HTR-8/SVneo (cell line): ENCODE measurements around the gene RYK.

Experiments
- DNase-seq: peaks from one replicate; pipeline ENCODE4 v3.0.0; 2011; ENCODE audit warnings: low spot score, mixed read lengths; ENCODE audit not compliant: insufficient read length
- FAIRE-seq: peaks from 2 replicates; lab custom pipeline; 2011; peaks lifted over from hg19 to GRCh38; lab: Jason Lieb, UNC

RYK gene

GRCh38 chr3:134258761-134259347, 8.2 kb upstream of the RYK start:
- FAIRE-seq (no peak), DNase-seq (no peak)

- DNase-seq (no peak), FAIRE-seq (no peak)
These were observed 4.7 kb upstream of the RYK start for GRCh38 chr3:134255404-134255803.

GRCh38 chr3:134253475-134254226, 3.0 kb upstream of the RYK start:
- FAIRE-seq (no peak), DNase-seq (no peak)

- DNase-seq (no peak), FAIRE-seq (no peak)
These were observed 2.1 kb upstream of the RYK start for GRCh38 chr3:134252766-134253165.

GRCh38 chr3:134251731-134252391, 1.2 kb upstream of the RYK start:
- no peak for DNase-seq
- no peak for FAIRE-seq

- DNase-seq (peak; percentile 39), FAIRE-seq (no peak)
These were observed 533 bp downstream of the RYK start for GRCh38 chr3:134249935-134250716.

- DNase-seq: no peak
- no peak for FAIRE-seq
These were observed 1.3 kb downstream of the RYK start for GRCh38 chr3:134249296-134249841.

GRCh38 chr3:134244921-134245320, 5.7 kb downstream of the RYK start:
- FAIRE-seq (no peak), DNase-seq (no peak)

GRCh38 chr3:134242649-134243617, 7.7 kb downstream of the RYK start:
- no peak for FAIRE-seq
- DNase-seq: peak; percentile 40

- FAIRE-seq: no peak
- DNase-seq: no peak
These were observed 11.1 kb downstream of the RYK start for GRCh38 chr3:134239538-134239937.

- no peak for FAIRE-seq
These were observed 13.1 kb downstream of the RYK start for GRCh38 chr3:134237454-134238145.

GRCh38 chr3:134236505-134237170, 14.0 kb downstream of the RYK start:
- DNase-seq (no peak), FAIRE-seq (no peak)

More at GRCh38 chr3:134237454-134238145, 13.1 kb downstream of the RYK start:
- DNase-seq: no peak

- FAIRE-seq: no peak
- no peak for DNase-seq
These were observed 15.0 kb downstream of the RYK start for GRCh38 chr3:134235577-134236076.

GRCh38 chr3:134232951-134233350, 17.7 kb downstream of the RYK start:
- DNase-seq (no peak), FAIRE-seq (no peak)

- FAIRE-seq (no peak), DNase-seq (no peak)
These were observed 18.5 kb downstream of the RYK start for GRCh38 chr3:134232151-134232550.

GRCh38 chr3:134231131-134231530, 19.5 kb downstream of the RYK start:
- DNase-seq (no peak), FAIRE-seq (no peak)

- DNase-seq (no peak), FAIRE-seq (no peak)
These were observed 21.6 kb downstream of the RYK start for GRCh38 chr3:134229038-134229437.

GRCh38 chr3:134228479-134228878, 22.2 kb downstream of the RYK start:
- no peak for FAIRE-seq
- DNase-seq: no peak
